Memory B cell (primary cell): ENCODE measurements around the gene APLP1.
"Not testable (repeated sequence)": the region's sequence is repeated elsewhere in the genome, so short reads cannot be mapped to it uniquely, and the experiment has no call there.

ENCODE experiments used
- ATAC-seq: fragments of 150-1000 bp; cut with Tn5 transposase; 2 replicates; pipeline ENCODE4 v1.10.0; 2021; ENCODE audit warnings: low read depth, mild to moderate bottlenecking, moderate library complexity
- DNase-seq, 2 donors: peaks; one replicate each; pipeline ENCODE4 v3.0.0; 2022; ENCODE audit warnings: low spot score in 2 of 2
- H3K27ac Mint-ChIP-seq: one replicate; pipeline ENCODE4 v1.8.0; 2022; ENCODE audit warnings: mild to moderate bottlenecking, moderate library complexity, mixed read lengths
- H3K27me3 Mint-ChIP-seq: one replicate; pipeline ENCODE4 v1.8.0; 2022; ENCODE audit warnings: mixed read lengths
- H3K36me3 Mint-ChIP-seq: one replicate; pipeline ENCODE4 v1.8.0; 2022; ENCODE audit warnings: mild to moderate bottlenecking, mixed read lengths
- H3K4me1 Mint-ChIP-seq: one replicate; pipeline ENCODE4 v1.8.0; 2022; ENCODE audit warnings: mixed read lengths
- H3K4me3 Mint-ChIP-seq: one replicate; pipeline ENCODE4 v1.8.0; 2022; ENCODE audit warnings: mild to moderate bottlenecking, moderate library complexity, mixed read lengths
- H3K9me3 Mint-ChIP-seq: one replicate; pipeline ENCODE4 v1.8.0; 2022; ENCODE audit warnings: mixed read lengths

APLP1 gene

GRCh38 chr19:35868172-35868822 lies at the start of gene APLP1:
Gene APLP1 (plus strand): TSS chr19:35868574. CDS start chr19:35868637, 63 bp downstream.
- H3K27me3 Mint-ChIP-seq = peaks cover 36% of the 10 kb centered on the region
- H3K27ac Mint-ChIP-seq = no peak within 1 kb of the TSS

GRCh38 chr19:35822579-35822978 lies 45.8 kb upstream of the APLP1 start:
- H3K4me3 Mint-ChIP-seq = no peak overlapping the region
- H3K4me1 Mint-ChIP-seq = no peaks in the 10 kb centered on the region
- H3K36me3 Mint-ChIP-seq = no peaks in the 10 kb centered on the region
- H3K27me3 Mint-ChIP-seq = peaks cover 13% of the 10 kb centered on the region
- peaks cover 1% of the 10 kb centered on the region for H3K9me3 Mint-ChIP-seq
- no peak overlapping the region for H3K27ac Mint-ChIP-seq
- ATAC-seq (no peak), DNase-seq (no peak)

More at GRCh38 chr19:35868172-35868822, at the start of gene APLP1:
- Mint-ChIP-seq H3K36me3 (peaks cover 6% of the 10 kb centered on the region), H3K4me3 (peak within 1 kb of the TSS; percentile 68), H3K9me3 (peaks cover 3% of the 10 kb centered on the region), H3K4me1 (peaks cover 16% of the 10 kb centered on the region)
- DNase-seq (no peak), ATAC-seq (peak; percentile 68)

- peaks cover 1% of the 10 kb centered on the region for H3K9me3 Mint-ChIP-seq
- H3K27ac Mint-ChIP-seq = no peak overlapping the region
- H3K4me3 Mint-ChIP-seq = no peak overlapping the region
- H3K36me3 Mint-ChIP-seq = no peaks in the 10 kb centered on the region
- peaks cover 16% of the 10 kb centered on the region for H3K27me3 Mint-ChIP-seq
- DNase-seq (no peak), ATAC-seq (no peak)
- H3K4me1 Mint-ChIP-seq = no peaks in the 10 kb centered on the region
Observed at GRCh38 chr19:35824150-35824549, 44.2 kb upstream of the APLP1 start.

- ATAC-seq = peak; percentile 42
- H3K9me3 Mint-ChIP-seq = no peaks in the 10 kb centered on the region
- peak in 1 of 2 donors; percentile 47 for DNase-seq
- H3K27me3 Mint-ChIP-seq = peaks cover 19% of the 10 kb centered on the region
- no peak overlapping the region for H3K4me3 Mint-ChIP-seq
- no peak overlapping the region for H3K27ac Mint-ChIP-seq
- no peaks in the 10 kb centered on the region for H3K4me1 Mint-ChIP-seq
- no peaks in the 10 kb centered on the region for H3K36me3 Mint-ChIP-seq
Observed at GRCh38 chr19:35828692-35829301, 39.6 kb upstream of the APLP1 start.

- Mint-ChIP-seq H3K4me3 (no peak overlapping the region), H3K27me3 (peaks cover 21% of the 10 kb centered on the region), H3K4me1 (no peaks in the 10 kb centered on the region), H3K36me3 (no peaks in the 10 kb centered on the region), H3K9me3 (no peaks in the 10 kb centered on the region), H3K27ac (no peak overlapping the region)
- DNase-seq (no peak), ATAC-seq (no peak)
Observed at GRCh38 chr19:35830986-35831385, 37.4 kb upstream of the APLP1 start.

GRCh38 chr19:35832054-35832453 lies 36.3 kb upstream of the APLP1 start:
- no peak for ATAC-seq
- Mint-ChIP-seq H3K9me3 (no peaks in the 10 kb centered on the region), H3K36me3 (no peaks in the 10 kb centered on the region)

GRCh38 chr19:35833972-35834371 lies 34.4 kb upstream of the APLP1 start:
- H3K27ac Mint-ChIP-seq = no peak overlapping the region
- H3K4me3 Mint-ChIP-seq = no peak overlapping the region
- no peaks in the 10 kb centered on the region for H3K4me1 Mint-ChIP-seq
- H3K27me3 Mint-ChIP-seq = peaks cover 17% of the 10 kb centered on the region
- DNase-seq (no peak), ATAC-seq (no peak)
- no peaks in the 10 kb centered on the region for H3K36me3 Mint-ChIP-seq
- H3K9me3 Mint-ChIP-seq = no peaks in the 10 kb centered on the region

More at GRCh38 chr19:35832054-35832453, 36.3 kb upstream of the APLP1 start:
- Mint-ChIP-seq H3K27ac (no peak overlapping the region), H3K4me3 (no peak overlapping the region), H3K27me3 (peaks cover 21% of the 10 kb centered on the region), H3K4me1 (no peaks in the 10 kb centered on the region)
- no peak for DNase-seq

- H3K9me3 Mint-ChIP-seq, ATAC-seq, H3K27ac Mint-ChIP-seq, DNase-seq, H3K36me3 Mint-ChIP-seq, H3K4me1 Mint-ChIP-seq, H3K4me3 Mint-ChIP-seq: not testable (repeated sequence)
- peaks cover 16% of the 10 kb centered on the region for H3K27me3 Mint-ChIP-seq
Observed at GRCh38 chr19:35836096-35836495, 32.3 kb upstream of the APLP1 start.

- Mint-ChIP-seq H3K36me3 (peaks cover 10% of the 10 kb centered on the region), H3K4me3 (no peak overlapping the region), H3K9me3 (peaks cover 11% of the 10 kb centered on the region), H3K27ac (no peak overlapping the region), H3K27me3 (peaks cover 34% of the 10 kb centered on the region), H3K4me1 (peaks cover 10% of the 10 kb centered on the region)
- no peak for ATAC-seq
- no peak for DNase-seq
Observed at GRCh38 chr19:35841961-35842595, 26.3 kb upstream of the APLP1 start.

- Mint-ChIP-seq H3K27me3 (peaks cover 32% of the 10 kb centered on the region), H3K36me3 (peaks cover 10% of the 10 kb centered on the region), H3K4me1 (peaks cover 10% of the 10 kb centered on the region), H3K27ac (no peak overlapping the region), H3K4me3 (no peak overlapping the region), H3K9me3 (peaks cover 11% of the 10 kb centered on the region)
- no peak for ATAC-seq
- DNase-seq = no peak
Observed at GRCh38 chr19:35842666-35843272, 25.6 kb upstream of the APLP1 start.

GRCh38 chr19:35843676-35844481 lies 24.5 kb upstream of the APLP1 start:
- Mint-ChIP-seq H3K36me3 (peaks cover 10% of the 10 kb centered on the region), H3K27me3 (peaks cover 35% of the 10 kb centered on the region), H3K4me3 (no peak overlapping the region), H3K9me3 (peaks cover 11% of the 10 kb centered on the region), H3K4me1 (peaks cover 10% of the 10 kb centered on the region), H3K27ac (no peak overlapping the region)
- DNase-seq (no peak), ATAC-seq (no peak)

GRCh38 chr19:35844482-35845214 lies 23.7 kb upstream of the APLP1 start:
- Mint-ChIP-seq H3K36me3 (peaks cover 10% of the 10 kb centered on the region), H3K4me3 (peak overlapping the region; percentile 17), H3K27me3 (peaks cover 37% of the 10 kb centered on the region), H3K4me1 (peaks cover 10% of the 10 kb centered on the region), H3K9me3 (peaks cover 11% of the 10 kb centered on the region), H3K27ac (no peak overlapping the region)
- ATAC-seq (no peak), DNase-seq (no peak)
